Pulmonary artery endothelial cell (primary cell): ENCODE data around the gene NUDT1. TPM values are rescaled to one million over a fixed set of nuclear protein-coding genes. Genes with fewer than 3 reads are reported as not detected.

Experiments used
- DNase-seq: peaks from one replicate; pipeline ENCODE4 v3.0.0-alpha.2; 2011; ENCODE audit warnings: low read depth, low spot score
- total RNA-seq: library from RNA; depleted of rRNA; stranded (reverse); fragments of >200 nt; gene quantifications from 2 replicates; pipeline ENCODE4 v1.2.3, GENCODE V29; 2014

NUDT1 gene
- total RNA-seq, 1 donor from 2014 or later, result 19.6 TPM

DNA sequence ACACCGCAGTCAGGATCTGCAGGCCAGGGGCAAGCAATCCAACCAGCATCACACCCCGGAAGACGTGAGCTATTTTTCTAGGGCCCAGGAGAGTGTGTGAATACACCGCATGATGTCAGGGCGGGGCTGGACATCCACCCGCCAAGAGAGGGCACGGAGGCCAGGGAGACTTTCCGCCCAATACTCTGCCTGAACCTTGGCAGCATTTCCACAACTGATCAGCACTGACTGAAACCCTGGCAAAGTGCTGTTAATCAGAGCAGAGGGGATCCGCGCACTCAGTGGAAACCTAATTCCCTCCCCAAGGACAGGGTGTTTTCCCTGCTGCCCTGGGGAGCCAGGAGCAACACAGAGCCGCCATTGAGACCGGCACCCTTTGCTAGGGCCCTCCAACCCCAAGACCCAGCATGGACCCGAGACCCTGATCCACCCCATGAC lies 17.5 kb upstream of the NUDT1 start:
- no peak for DNase-seq

GRCh38 chr7:2224934-2225333 lies 17.1 kb upstream of the NUDT1 start:
- no peak for DNase-seq

DNA sequence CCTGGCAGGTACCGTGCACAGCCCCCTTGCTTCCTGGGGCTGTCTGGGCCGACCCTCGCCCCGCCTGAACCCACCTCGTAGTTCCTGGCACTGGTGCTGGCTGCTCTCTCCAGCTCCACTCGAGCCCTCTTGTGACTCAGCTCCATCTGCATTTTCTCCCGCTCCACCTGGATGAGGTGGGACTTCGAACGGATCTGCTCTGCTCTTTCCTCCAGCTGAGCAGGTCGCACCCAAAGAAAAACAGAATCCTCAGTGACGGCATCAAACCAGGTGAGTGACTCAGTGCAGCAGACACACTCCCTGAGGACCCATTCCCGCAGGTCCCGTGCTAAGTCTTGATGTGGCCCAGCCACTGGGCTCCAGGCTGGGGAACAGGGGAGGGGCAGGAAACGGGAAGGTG lies 16.7 kb upstream of the NUDT1 start:
- no peak for DNase-seq

- DNase-seq, result no peak
These were observed 16.2 kb upstream of the NUDT1 start for GRCh38 chr7:2225830-2226229.

DNA sequence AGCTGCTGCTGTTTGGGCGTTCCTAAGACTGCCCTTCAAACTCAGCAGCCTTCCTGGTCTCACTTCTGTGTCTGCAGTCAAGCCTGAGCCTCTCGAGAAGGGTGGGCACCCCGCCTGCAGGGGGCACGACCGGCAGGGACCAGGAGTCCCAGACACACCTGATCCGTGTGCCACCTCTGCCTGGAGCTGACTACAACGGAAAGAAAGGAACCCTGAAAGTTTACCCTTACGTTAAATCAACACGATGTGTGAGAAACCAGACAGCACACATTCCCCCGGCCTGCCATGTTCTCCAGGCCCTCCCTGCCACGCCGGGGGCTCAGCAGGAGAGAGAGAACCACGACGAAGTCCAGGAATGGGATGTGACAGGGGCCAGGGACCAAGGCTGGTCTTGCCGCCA lies 14.3 kb upstream of the NUDT1 start:
- no peak for DNase-seq

GRCh38 chr7:2228921-2229320 lies 13.1 kb upstream of the NUDT1 start:
- DNase-seq, result no peak

DNA sequence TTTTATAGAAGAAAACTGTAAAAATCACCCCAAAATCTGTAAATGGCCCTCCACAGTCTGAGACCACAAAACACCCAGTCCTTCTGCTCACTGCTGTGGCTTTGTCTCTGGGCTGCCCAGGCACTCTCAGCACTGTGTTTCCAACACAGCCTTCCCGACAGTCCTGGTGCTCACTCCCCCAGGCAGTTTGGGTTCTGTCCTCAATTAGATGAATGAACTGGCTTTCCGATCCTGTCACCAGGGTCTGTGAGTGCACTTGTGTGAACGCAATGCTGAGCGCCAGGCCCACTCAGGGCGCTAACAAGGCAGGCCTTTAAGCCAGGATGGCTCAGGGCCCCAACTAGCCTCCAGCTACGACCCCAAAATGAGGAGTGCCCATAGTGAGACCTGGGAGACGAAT lies 12.6 kb upstream of the NUDT1 start:
- DNase-seq, result no peak

DNA sequence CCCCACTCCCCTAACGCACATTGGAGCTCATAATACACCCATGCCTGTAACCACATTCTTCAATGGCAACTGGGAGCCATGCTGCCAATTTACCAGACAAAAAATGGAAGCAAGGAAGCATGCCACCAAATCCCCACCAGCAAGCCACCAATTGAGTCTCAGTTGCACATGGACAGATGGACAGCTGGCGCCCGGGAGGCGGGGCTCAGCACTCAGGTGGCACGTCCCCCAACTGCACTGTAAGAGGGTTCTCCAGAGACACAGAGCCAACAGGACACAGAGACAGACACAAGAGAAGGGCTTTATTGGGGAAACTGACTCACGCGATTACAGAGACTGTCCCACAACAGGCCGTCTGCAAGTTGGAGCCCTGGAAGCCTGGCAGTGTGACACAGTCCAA lies 11.8 kb upstream of the NUDT1 start:
- DNase-seq, result no peak

DNA sequence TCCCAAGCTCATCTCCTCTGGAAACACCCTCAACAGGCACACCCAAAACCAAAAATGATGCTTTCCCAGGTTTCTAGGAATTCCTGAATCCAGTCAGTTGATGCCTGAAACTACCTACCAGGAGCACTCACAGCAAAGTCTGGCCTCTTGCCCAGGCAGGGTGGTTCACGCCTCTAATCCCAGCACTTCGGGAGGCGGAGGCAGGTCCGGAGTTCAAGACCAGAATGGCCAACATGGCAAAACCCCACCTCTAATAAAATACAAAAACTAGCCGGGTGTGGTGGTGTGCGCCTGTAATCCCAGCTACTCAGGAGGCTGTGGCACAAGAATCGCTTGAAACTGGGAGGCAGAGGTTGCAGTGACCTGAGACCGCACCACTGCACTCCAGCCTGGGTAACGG lies 11.1 kb upstream of the NUDT1 start:
- DNase-seq, result no peak

- no peak for DNase-seq
These were observed 9.8 kb upstream of the NUDT1 start for GRCh38 chr7:2231992-2232765.

DNA sequence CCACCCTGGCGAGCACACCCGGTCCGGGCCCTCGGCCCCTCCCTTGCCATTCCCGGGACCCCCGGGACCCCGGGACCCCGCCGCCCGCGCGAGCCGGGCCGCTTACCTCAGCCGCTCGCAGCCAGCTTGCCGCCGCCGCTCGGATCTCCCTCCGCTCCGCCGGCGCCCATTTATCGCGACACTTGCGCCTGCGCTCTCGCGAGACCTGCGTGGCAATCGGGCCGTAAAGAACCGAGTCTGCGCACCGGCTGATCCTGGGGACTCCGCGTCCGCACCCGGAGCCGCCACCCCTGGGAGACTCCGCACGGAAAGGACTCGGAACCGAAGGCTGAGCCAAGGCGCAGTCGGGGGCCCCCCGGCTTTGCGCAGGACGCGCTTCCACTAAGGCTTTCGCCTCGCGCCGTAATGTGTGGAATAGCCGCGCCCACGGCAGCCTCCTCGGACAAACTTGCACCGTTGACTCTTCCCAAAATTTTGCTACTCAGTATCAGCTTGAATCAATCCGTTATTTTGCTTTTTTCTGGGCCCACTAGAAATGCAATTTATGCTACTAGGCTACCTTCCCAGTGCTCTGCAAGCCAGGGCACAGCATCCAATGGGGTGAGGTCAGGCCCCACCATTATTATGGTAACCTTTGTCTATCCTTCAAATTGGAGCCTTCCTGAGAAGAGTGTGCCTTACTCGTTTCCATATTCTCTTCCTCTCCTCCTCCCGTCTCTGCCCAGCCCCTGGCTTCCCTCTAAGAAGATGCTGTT lies 9.1 kb upstream of the NUDT1 start, which contains the start of gene MAD1L1:
MAD1L1 (minus strand) TSS at position 180 of the 755 bp plus-strand sequence. CDS start 2,812 bp downstream, outside the sequence.
- DNase-seq, result peak; percentile 51

GRCh38 chr7:2233926-2234325 lies 8.1 kb upstream of the NUDT1 start:
- no peak for DNase-seq

GRCh38 chr7:2237109-2237602 lies 4.9 kb upstream of the NUDT1 start:
- DNase-seq, result no peak

DNA sequence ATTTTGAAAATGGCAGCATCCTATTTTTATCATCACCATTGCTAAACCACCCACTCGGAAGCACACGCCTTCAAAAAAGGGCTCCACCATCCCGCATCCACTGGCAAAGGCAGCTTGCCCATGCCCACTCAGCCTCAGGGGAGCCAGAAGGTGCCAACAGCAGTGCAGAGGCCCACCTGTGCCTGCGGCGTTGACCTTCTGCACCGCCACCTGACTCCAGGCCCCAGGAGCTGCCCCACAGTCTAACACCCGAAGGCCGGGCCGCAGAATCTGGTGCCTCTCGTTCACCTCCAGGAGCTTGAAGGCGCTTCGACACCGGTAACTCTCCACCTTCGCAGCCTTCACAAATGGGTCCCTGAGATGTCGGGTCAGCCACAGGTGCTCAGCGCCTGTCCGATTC lies 2.8 kb upstream of the NUDT1 start:
- DNase-seq, result no peak

- no peak for DNase-seq
These were observed 759 bp downstream of the NUDT1 start for GRCh38 chr7:2242541-2243429.

GRCh38 chr7:2243458-2243857 lies 1.4 kb downstream of the NUDT1 start:
- no peak for DNase-seq

- no peak for DNase-seq
These were observed 2.5 kb downstream of the NUDT1 start for GRCh38 chr7:2244404-2244995.

DNA sequence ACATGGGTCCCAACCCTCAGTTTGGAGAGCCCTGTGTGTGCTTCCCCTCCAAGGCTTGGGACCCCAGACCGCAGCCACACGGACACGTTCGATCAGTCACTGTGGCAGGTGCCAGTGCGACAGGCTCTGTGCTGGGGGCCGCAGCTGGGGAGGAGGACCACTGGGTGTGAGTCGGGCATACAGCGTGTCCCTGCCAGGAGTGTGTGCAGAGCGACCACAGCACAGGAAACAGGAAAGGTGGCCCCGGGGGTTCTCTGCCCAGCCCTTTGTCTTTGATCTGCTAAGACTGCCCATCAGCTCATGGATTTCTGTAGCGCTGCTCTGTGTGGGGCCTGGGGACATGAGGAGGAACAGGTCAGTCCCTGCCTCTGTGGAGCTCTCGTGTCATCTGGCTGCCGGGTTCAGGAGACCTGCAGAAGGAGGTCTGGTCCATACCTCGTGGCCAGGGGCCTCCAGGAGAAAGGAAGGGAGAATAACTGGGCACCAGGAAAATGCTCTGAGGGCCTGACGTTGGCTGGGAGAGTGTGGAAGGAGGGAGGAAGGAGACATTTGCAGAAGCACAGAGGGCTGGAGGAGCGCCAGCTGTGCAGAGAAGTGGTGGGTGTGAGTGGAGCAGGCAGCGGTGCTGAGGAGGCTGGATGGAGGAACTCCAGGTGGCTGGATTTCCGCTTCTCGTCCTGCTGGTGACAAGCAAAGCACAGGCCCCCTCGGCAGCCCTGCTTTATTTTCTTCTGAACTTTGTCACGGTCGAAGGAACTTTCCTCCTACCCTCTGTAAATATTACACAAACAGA lies 4.1 kb downstream of the NUDT1 start:
- DNase-seq, result no peak

GRCh38 chr7:2247141-2247995 lies 5.3 kb downstream of the NUDT1 start:
- no peak for DNase-seq
